Activated naive CD4-positive, alpha-beta T cell treated with anti-CD3 and anti-CD28 coated beads, Interleukin-2, amount 50 U/mL, for 24 hours (primary cell): ENCODE data around the gene TEAD1.

ENCODE experiments used
- H3K27ac Mint-ChIP-seq: one replicate; pipeline ENCODE4 v1.8.0; 2021; ENCODE audit warnings: mild to moderate bottlenecking, mixed read lengths
- H3K27me3 Mint-ChIP-seq: one replicate; pipeline ENCODE4 v1.8.0; 2021; ENCODE audit warnings: mixed read lengths
- H3K36me3 Mint-ChIP-seq: one replicate; pipeline ENCODE4 v1.8.0; 2021; ENCODE audit warnings: mixed read lengths
- H3K4me1 Mint-ChIP-seq: one replicate; pipeline ENCODE4 v1.8.0; 2021; ENCODE audit warnings: mixed read lengths
- H3K4me3 Mint-ChIP-seq: one replicate; pipeline ENCODE4 v1.8.0; 2021; ENCODE audit warnings: mild to moderate bottlenecking, mixed read lengths
- H3K9me3 Mint-ChIP-seq: one replicate; pipeline ENCODE4 v1.8.0; 2021; ENCODE audit warnings: mixed read lengths

The TEAD1 gene

GRCh38 chr11:12678092-12678491 lies 3.9 kb downstream of the TEAD1 start:
- no peak overlapping the region for H3K27ac Mint-ChIP-seq
- H3K9me3 Mint-ChIP-seq: no peaks in the 10 kb centered on the region
- H3K4me3 Mint-ChIP-seq: no peak overlapping the region
- H3K27me3 Mint-ChIP-seq: peaks cover 68% of the 10 kb centered on the region
- no peaks in the 10 kb centered on the region for H3K36me3 Mint-ChIP-seq
- peaks cover 13% of the 10 kb centered on the region for H3K4me1 Mint-ChIP-seq

- Mint-ChIP-seq H3K36me3 (no peaks in the 10 kb centered on the region), H3K4me1 (peaks cover 7% of the 10 kb centered on the region), H3K4me3 (no peak overlapping the region), H3K27me3 (peaks cover 67% of the 10 kb centered on the region), H3K27ac (no peak overlapping the region), H3K9me3 (no peaks in the 10 kb centered on the region)
Observed at GRCh38 chr11:12678991-12679390, 4.8 kb downstream of the TEAD1 start.

- Mint-ChIP-seq H3K27me3 (peaks cover 69% of the 10 kb centered on the region), H3K36me3 (no peaks in the 10 kb centered on the region), H3K9me3 (no peaks in the 10 kb centered on the region), H3K27ac (no peak overlapping the region), H3K4me3 (no peak overlapping the region), H3K4me1 (peaks cover 7% of the 10 kb centered on the region)
Observed at GRCh38 chr11:12679471-12679870, 5.2 kb downstream of the TEAD1 start.

- H3K9me3 Mint-ChIP-seq: no peaks in the 10 kb centered on the region
- peaks cover 72% of the 10 kb centered on the region for H3K27me3 Mint-ChIP-seq
- H3K27ac Mint-ChIP-seq: no peak overlapping the region
- peaks cover 7% of the 10 kb centered on the region for H3K4me1 Mint-ChIP-seq
- no peaks in the 10 kb centered on the region for H3K36me3 Mint-ChIP-seq
- H3K4me3 Mint-ChIP-seq: no peak overlapping the region
Observed at GRCh38 chr11:12680246-12680939, 6.2 kb downstream of the TEAD1 start.

GRCh38 chr11:12680940-12681258 lies 6.7 kb downstream of the TEAD1 start:
- no peak overlapping the region for H3K27ac Mint-ChIP-seq
- no peak overlapping the region for H3K4me3 Mint-ChIP-seq
- peaks cover 7% of the 10 kb centered on the region for H3K4me1 Mint-ChIP-seq
- H3K27me3 Mint-ChIP-seq: peaks cover 69% of the 10 kb centered on the region
- no peaks in the 10 kb centered on the region for H3K36me3 Mint-ChIP-seq
- H3K9me3 Mint-ChIP-seq: no peaks in the 10 kb centered on the region

- no peaks in the 10 kb centered on the region for H3K36me3 Mint-ChIP-seq
- H3K4me1 Mint-ChIP-seq: peaks cover 7% of the 10 kb centered on the region
- no peak overlapping the region for H3K4me3 Mint-ChIP-seq
- no peaks in the 10 kb centered on the region for H3K9me3 Mint-ChIP-seq
- H3K27ac Mint-ChIP-seq: no peak overlapping the region
- H3K27me3 Mint-ChIP-seq: peaks cover 64% of the 10 kb centered on the region
Observed at GRCh38 chr11:12681466-12681865, 7.2 kb downstream of the TEAD1 start.

- Mint-ChIP-seq H3K27me3 (peaks cover 62% of the 10 kb centered on the region), H3K9me3 (no peaks in the 10 kb centered on the region), H3K4me3 (no peak overlapping the region), H3K27ac (no peak overlapping the region), H3K36me3 (no peaks in the 10 kb centered on the region), H3K4me1 (peaks cover 7% of the 10 kb centered on the region)
Observed at GRCh38 chr11:12682288-12682687, 8.1 kb downstream of the TEAD1 start.

- H3K4me1 Mint-ChIP-seq: peaks cover 7% of the 10 kb centered on the region
- H3K27ac Mint-ChIP-seq: no peak overlapping the region
- H3K36me3 Mint-ChIP-seq: no peaks in the 10 kb centered on the region
- peaks cover 63% of the 10 kb centered on the region for H3K27me3 Mint-ChIP-seq
- no peaks in the 10 kb centered on the region for H3K9me3 Mint-ChIP-seq
- no peak overlapping the region for H3K4me3 Mint-ChIP-seq
Observed at GRCh38 chr11:12682737-12683500, 8.7 kb downstream of the TEAD1 start.

- Mint-ChIP-seq H3K27me3 (peaks cover 62% of the 10 kb centered on the region), H3K27ac (no peak overlapping the region), H3K4me1 (peaks cover 7% of the 10 kb centered on the region), H3K4me3 (no peak overlapping the region), H3K9me3 (no peaks in the 10 kb centered on the region), H3K36me3 (no peaks in the 10 kb centered on the region)
Observed at GRCh38 chr11:12683874-12684273, 9.7 kb downstream of the TEAD1 start.

GRCh38 chr11:12684315-12684714 lies 10.1 kb downstream of the TEAD1 start:
- Mint-ChIP-seq H3K4me1 (peaks cover 7% of the 10 kb centered on the region), H3K4me3 (no peak overlapping the region), H3K27me3 (peaks cover 62% of the 10 kb centered on the region), H3K9me3 (no peaks in the 10 kb centered on the region), H3K36me3 (no peaks in the 10 kb centered on the region), H3K27ac (no peak overlapping the region)

GRCh38 chr11:12684816-12685215 lies 10.6 kb downstream of the TEAD1 start:
- no peaks in the 10 kb centered on the region for H3K9me3 Mint-ChIP-seq
- peaks cover 58% of the 10 kb centered on the region for H3K27me3 Mint-ChIP-seq
- H3K36me3 Mint-ChIP-seq: no peaks in the 10 kb centered on the region
- H3K4me1 Mint-ChIP-seq: peaks cover 7% of the 10 kb centered on the region
- H3K27ac Mint-ChIP-seq: no peak overlapping the region
- no peak overlapping the region for H3K4me3 Mint-ChIP-seq

- peaks cover 4% of the 10 kb centered on the region for H3K4me1 Mint-ChIP-seq
- no peak overlapping the region for H3K4me3 Mint-ChIP-seq
- H3K36me3 Mint-ChIP-seq: no peaks in the 10 kb centered on the region
- no peaks in the 10 kb centered on the region for H3K9me3 Mint-ChIP-seq
- peaks cover 57% of the 10 kb centered on the region for H3K27me3 Mint-ChIP-seq
- H3K27ac Mint-ChIP-seq: no peak overlapping the region
Observed at GRCh38 chr11:12685229-12685628, 11.0 kb downstream of the TEAD1 start.

GRCh38 chr11:12686246-12687060 lies 12.2 kb downstream of the TEAD1 start:
- Mint-ChIP-seq H3K9me3 (no peaks in the 10 kb centered on the region), H3K27me3 (peaks cover 52% of the 10 kb centered on the region), H3K4me3 (no peak overlapping the region), H3K4me1 (no peaks in the 10 kb centered on the region), H3K36me3 (no peaks in the 10 kb centered on the region), H3K27ac (no peak overlapping the region)

GRCh38 chr11:12687216-12687623 lies 13.0 kb downstream of the TEAD1 start:
- Mint-ChIP-seq H3K4me1 (no peaks in the 10 kb centered on the region), H3K36me3 (no peaks in the 10 kb centered on the region)

GRCh38 chr11:12687740-12688139 lies 13.5 kb downstream of the TEAD1 start:
- H3K4me1 Mint-ChIP-seq: no peaks in the 10 kb centered on the region
- no peaks in the 10 kb centered on the region for H3K9me3 Mint-ChIP-seq
- H3K27me3 Mint-ChIP-seq: peaks cover 41% of the 10 kb centered on the region
- no peak overlapping the region for H3K27ac Mint-ChIP-seq
- H3K36me3 Mint-ChIP-seq: no peaks in the 10 kb centered on the region
- H3K4me3 Mint-ChIP-seq: no peak overlapping the region

More at GRCh38 chr11:12687216-12687623, 13.0 kb downstream of the TEAD1 start:
- Mint-ChIP-seq H3K9me3 (no peaks in the 10 kb centered on the region), H3K27me3 (peaks cover 47% of the 10 kb centered on the region), H3K27ac (no peak overlapping the region), H3K4me3 (no peak overlapping the region)
